ENCODE results near the gene CCDC116. TPM values are rescaled to one million over a fixed set of nuclear protein-coding genes. Genes with fewer than 3 reads are reported as not detected.
"Not testable (repeated sequence)": the region's sequence is repeated elsewhere in the genome, so short reads cannot be mapped to it uniquely, and the experiment has no call there.

Gene CCDC116
- total RNA-seq, 3 donors from 2014 or later (not counting 1 experiment from before 2014, with no cell fraction given), result 0.43 TPM; not detected in 2

- TF ChIP-seq CTCF (IDR thresholded peaks at IDR 0.05), result no peak
- Histone ChIP-seq H3K36me3 (ENCODE audit: control insufficient read depth, insufficient read depth, low read length) (peaks cover 39% of the 10 kb centered on the region), H3K27ac (ENCODE audit: low read length) (no peak overlapping the region), H3K9me3 (ENCODE audit: control insufficient read depth, insufficient read depth, low read length) (no peaks in the 10 kb centered on the region), H3K4me1 (ENCODE audit: control insufficient read depth, insufficient read depth, low read length) (peaks cover 59% of the 10 kb centered on the region), H3K27me3 (ENCODE audit: control insufficient read depth, insufficient read depth, low read length) (no peaks in the 10 kb centered on the region), H3K4me3 (ENCODE audit: low read length) (no peak overlapping the region)
- DNase-seq (no peak), ATAC-seq (peak in 1 of 3 donors; percentile 16)
- intact Hi-C loops (cut with micrococcal nuclease), result no loop called here
- peak overlapping the region; percentile 50 to 82 for H3K27ac Mint-ChIP-seq
- no peaks in the 10 kb centered on the region for H3K9me3 Mint-ChIP-seq
- 80% methylated on average over 15 of the region's 15 CpGs for WGBS (ENCODE audit: insufficient coverage)
- peak overlapping the region; percentile 68 for H3K4me3 Mint-ChIP-seq
- peaks cover 26 to 64% of the 10 kb centered on the region in 2 donors for H3K4me1 Mint-ChIP-seq
- no peaks in the 10 kb centered on the region for H3K27me3 Mint-ChIP-seq (ENCODE audit: low read depth in 2 of 2)
- H3K36me3 Mint-ChIP-seq, result peaks cover 9% of the 10 kb centered on the region
Measured at GRCh38 chr22:21677606-21678443, 45.3 kb downstream of the CCDC116 start.

GRCh38 chr22:21678842-21679241, 46.3 kb downstream of the CCDC116 start:
- intact Hi-C loops (cut with micrococcal nuclease); H3K9me3 Mint-ChIP-seq; H3K27ac ChIP-seq (ENCODE audit: low read length); H3K9me3 ChIP-seq (ENCODE audit: control insufficient read depth, insufficient read depth, low read length); H3K27me3 Mint-ChIP-seq (ENCODE audit: low read depth in 2 of 2); H3K36me3 Mint-ChIP-seq; ATAC-seq; DNase-seq; H3K4me3 ChIP-seq (ENCODE audit: low read length); H3K27me3 ChIP-seq (ENCODE audit: control insufficient read depth, insufficient read depth, low read length): not testable (repeated sequence)
- H3K27ac Mint-ChIP-seq, result peak overlapping the region; percentile 34 to 82
- peaks cover 26 to 59% of the 10 kb centered on the region in 2 donors for H3K4me1 Mint-ChIP-seq
- Histone ChIP-seq H3K36me3 (ENCODE audit: control insufficient read depth, insufficient read depth, low read length) (peaks cover 36% of the 10 kb centered on the region), H3K4me1 (ENCODE audit: control insufficient read depth, insufficient read depth, low read length) (peaks cover 61% of the 10 kb centered on the region)
- 98% methylated on average over 5 of the region's 12 CpGs for WGBS (ENCODE audit: insufficient coverage)
- H3K4me3 Mint-ChIP-seq, result peak overlapping the region; percentile 68

GRCh38 chr22:21679383-21679782, 46.8 kb downstream of the CCDC116 start:
- Mint-ChIP-seq H3K36me3 (no peaks in the 10 kb centered on the region), H3K9me3 (no peaks in the 10 kb centered on the region), H3K27ac (peak overlapping the region in 1 of 2 donors; percentile 91), H3K27me3 (ENCODE audit: low read depth in 2 of 2) (no peaks in the 10 kb centered on the region), H3K4me3 (no peak overlapping the region), H3K4me1 (peaks cover 26 to 56% of the 10 kb centered on the region in 2 donors)
- Histone ChIP-seq H3K4me3 (ENCODE audit: low read length) (no peak overlapping the region), H3K9me3 (ENCODE audit: control insufficient read depth, insufficient read depth, low read length) (no peaks in the 10 kb centered on the region), H3K27me3 (ENCODE audit: control insufficient read depth, insufficient read depth, low read length) (no peaks in the 10 kb centered on the region), H3K27ac (ENCODE audit: low read length) (no peak overlapping the region), H3K4me1 (ENCODE audit: control insufficient read depth, insufficient read depth, low read length) (peaks cover 61% of the 10 kb centered on the region), H3K36me3 (ENCODE audit: control insufficient read depth, insufficient read depth, low read length) (peaks cover 32% of the 10 kb centered on the region)
- 98% methylated on average over 4 of the region's 4 CpGs for WGBS (ENCODE audit: insufficient coverage)
- intact Hi-C loops (cut with micrococcal nuclease), result no loop called here
- ATAC-seq (no peak), DNase-seq (no peak)
- TF ChIP-seq CTCF (IDR thresholded peaks at IDR 0.05), result no peak

- Mint-ChIP-seq H3K4me1 (peaks cover 23 to 48% of the 10 kb centered on the region in 2 donors), H3K27ac (peak overlapping the region; percentile 91 to 92), H3K36me3 (no peaks in the 10 kb centered on the region), H3K4me3 (peak overlapping the region; percentile 87), H3K9me3 (no peaks in the 10 kb centered on the region), H3K27me3 (ENCODE audit: low read depth in 2 of 2) (no peaks in the 10 kb centered on the region)
- H3K4me1 ChIP-seq (ENCODE audit: control insufficient read depth, insufficient read depth, low read length), result peaks cover 57% of the 10 kb centered on the region
- peak in 1 of 2 donors; percentile 64 for DNase-seq
- no peaks in the 10 kb centered on the region for H3K9me3 ChIP-seq (ENCODE audit: control insufficient read depth, insufficient read depth, low read length)
- H3K27ac ChIP-seq (ENCODE audit: low read length), result peak overlapping the region; percentile 76
- no peak for TF ChIP-seq CTCF (IDR thresholded peaks at IDR 0.05)
- peak; percentile 76 to 85 (median 77) for ATAC-seq
- intact Hi-C loops (cut with micrococcal nuclease), result loop anchor here (1.0 kb wide), 1 partner anchor 8 kb away; no protein-coding TSS in a partner anchor
- no peak overlapping the region for H3K4me3 ChIP-seq (ENCODE audit: low read length)
- 65% methylated on average over 21 of the region's 21 CpGs for WGBS (ENCODE audit: insufficient coverage)
- H3K36me3 ChIP-seq (ENCODE audit: control insufficient read depth, insufficient read depth, low read length), result peaks cover 33% of the 10 kb centered on the region
- no peaks in the 10 kb centered on the region for H3K27me3 ChIP-seq (ENCODE audit: control insufficient read depth, insufficient read depth, low read length)
Measured at GRCh38 chr22:21680830-21681565, 48.4 kb downstream of the CCDC116 start.
